ENCODE data around the gene KRTAP5-8. TPM values are rescaled to one million over a fixed set of nuclear protein-coding genes. Genes with fewer than 3 reads are reported as not detected.
A peak's percentile ranks its signal among the peaks of the same experiment; 100 is the strongest.
"Not testable (repeated sequence)": the region's sequence is repeated elsewhere in the genome, so short reads cannot be mapped to it uniquely, and the experiment has no call there.

KRTAP5-8 gene
- total RNA-seq, 4 donors from 2014 or later = 3.8 to 8.9 (median 5.3) TPM; not detected in 1

- Histone ChIP-seq H3K4me3 (no peak overlapping the region), H3K36me3 (no peaks in the 10 kb centered on the region), H3K4me1 (no peaks in the 10 kb centered on the region), H3K27ac (no peak overlapping the region), H3K9me3 (no peaks in the 10 kb centered on the region), H3K27me3 (no peaks in the 10 kb centered on the region)
- 93% methylated on average over 18 of the region's 55 CpGs for WGBS
- TF ChIP-seq, protein P1, sequence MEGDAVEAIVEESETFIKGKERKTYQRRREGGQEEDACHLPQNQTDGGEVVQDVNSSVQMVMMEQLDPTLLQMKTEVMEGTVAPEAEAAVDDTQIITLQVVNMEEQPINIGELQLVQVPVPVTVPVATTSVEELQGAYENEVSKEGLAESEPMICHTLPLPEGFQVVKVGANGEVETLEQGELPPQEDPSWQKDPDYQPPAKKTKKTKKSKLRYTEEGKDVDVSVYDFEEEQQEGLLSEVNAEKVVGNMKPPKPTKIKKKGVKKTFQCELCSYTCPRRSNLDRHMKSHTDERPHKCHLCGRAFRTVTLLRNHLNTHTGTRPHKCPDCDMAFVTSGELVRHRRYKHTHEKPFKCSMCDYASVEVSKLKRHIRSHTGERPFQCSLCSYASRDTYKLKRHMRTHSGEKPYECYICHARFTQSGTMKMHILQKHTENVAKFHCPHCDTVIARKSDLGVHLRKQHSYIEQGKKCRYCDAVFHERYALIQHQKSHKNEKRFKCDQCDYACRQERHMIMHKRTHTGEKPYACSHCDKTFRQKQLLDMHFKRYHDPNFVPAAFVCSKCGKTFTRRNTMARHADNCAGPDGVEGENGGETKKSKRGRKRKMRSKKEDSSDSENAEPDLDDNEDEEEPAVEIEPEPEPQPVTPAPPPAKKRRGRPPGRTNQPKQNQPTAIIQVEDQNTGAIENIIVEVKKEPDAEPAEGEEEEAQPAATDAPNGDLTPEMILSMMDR (IDR thresholded peaks at IDR 0.05) = no peak
- TF ChIP-seq POLR2A (IDR thresholded peaks at IDR 0.05) (no peak), POLR2AphosphoS5 (IDR thresholded peaks at IDR 0.05) (no peak), EP300 (IDR thresholded peaks at IDR 0.05) (no peak)
- DNase-seq (ENCODE audit: low spot score in 2 of 2) = peak; percentile 44 to 69
Observed at GRCh38 chr11:71518506-71519471, 19.0 kb upstream of the KRTAP5-8 start.

DNA sequence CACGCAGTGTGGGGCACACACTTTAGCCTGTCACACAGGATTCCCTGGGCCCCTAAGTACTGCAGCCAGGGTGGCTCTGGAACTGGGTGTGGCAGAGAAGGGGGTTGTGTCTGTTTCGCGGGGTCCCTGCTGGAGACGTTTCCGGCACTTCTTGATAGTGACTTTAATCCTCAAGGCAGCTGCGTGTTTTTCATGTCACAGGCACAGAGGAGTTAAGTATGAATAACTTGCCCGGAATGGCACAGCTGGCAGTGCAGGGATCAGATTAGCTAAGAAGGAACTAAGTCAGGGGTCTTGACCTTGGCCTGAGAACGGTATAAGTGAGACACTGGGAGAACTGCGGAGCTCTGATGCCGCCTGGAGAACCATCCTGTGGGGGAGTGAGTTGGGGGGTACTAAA, 18.3 kb upstream of the KRTAP5-8 start:
- Histone ChIP-seq H3K9me3 (no peaks in the 10 kb centered on the region), H3K4me1 (no peaks in the 10 kb centered on the region), H3K27me3 (no peaks in the 10 kb centered on the region), H3K4me3 (no peak overlapping the region), H3K36me3 (no peaks in the 10 kb centered on the region), H3K27ac (no peak overlapping the region)
- WGBS = 80% methylated on average over 8 of the region's 10 CpGs
- TF ChIP-seq EP300 (IDR thresholded peaks at IDR 0.05) = no peak
- no peak for TF ChIP-seq POLR2A (IDR thresholded peaks at IDR 0.05)
- no peak for TF ChIP-seq POLR2AphosphoS5 (IDR thresholded peaks at IDR 0.05)
- peak; percentile 17 to 69 for DNase-seq (ENCODE audit: low spot score in 2 of 2)

DNA sequence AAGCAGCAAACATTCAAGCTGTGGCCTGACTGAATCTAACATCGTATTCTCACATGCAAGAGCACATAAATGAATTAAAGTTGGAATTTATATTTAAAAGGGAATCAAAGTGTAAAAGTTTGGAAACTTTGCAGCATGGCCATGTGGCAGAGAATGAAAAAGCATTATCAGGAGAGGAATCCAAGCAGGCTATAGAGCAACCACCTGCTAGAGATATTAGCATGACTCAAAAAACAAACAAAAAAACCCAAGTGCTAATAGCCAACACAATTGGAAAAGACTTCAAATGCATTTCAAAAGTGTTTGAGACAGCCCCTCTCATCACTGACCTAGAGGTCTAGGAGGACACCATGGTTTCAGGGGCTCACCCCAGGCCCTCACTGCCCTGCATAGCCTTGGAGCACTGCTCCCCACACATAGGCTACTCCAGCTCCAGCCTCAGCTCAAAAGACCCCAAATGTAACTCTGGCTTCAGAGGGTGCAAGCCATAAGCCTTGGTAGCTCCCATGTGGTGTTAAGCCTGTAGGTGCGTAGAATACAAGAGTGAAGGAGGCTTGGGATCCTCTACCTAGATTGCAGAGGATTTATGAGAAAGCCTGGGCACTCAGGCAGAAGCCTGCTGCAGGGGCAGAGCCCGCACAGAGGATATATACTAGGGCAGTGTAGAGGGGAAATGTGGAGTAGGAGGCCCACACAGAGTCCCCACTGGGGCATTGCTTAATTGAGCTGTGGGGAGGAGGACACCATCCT, 12.5 kb upstream of the KRTAP5-8 start:
- Histone ChIP-seq H3K36me3 (no peaks in the 10 kb centered on the region), H3K4me3 (no peak overlapping the region), H3K27ac (no peak overlapping the region), H3K9me3 (no peaks in the 10 kb centered on the region), H3K4me1 (no peaks in the 10 kb centered on the region), H3K27me3 (no peaks in the 10 kb centered on the region)
- TF ChIP-seq, protein P1 (IDR thresholded peaks at IDR 0.05) = no peak
- TF ChIP-seq POLR2A (IDR thresholded peaks at IDR 0.05) = no peak
- TF ChIP-seq POLR2AphosphoS5 (IDR thresholded peaks at IDR 0.05) = no peak
- TF ChIP-seq EP300 (IDR thresholded peaks at IDR 0.05) = no peak
- peak in 1 of 2 donors; percentile 20 for DNase-seq (ENCODE audit: low spot score in 2 of 2)
- 58% methylated on average over 3 of the region's 3 CpGs for WGBS

DNA sequence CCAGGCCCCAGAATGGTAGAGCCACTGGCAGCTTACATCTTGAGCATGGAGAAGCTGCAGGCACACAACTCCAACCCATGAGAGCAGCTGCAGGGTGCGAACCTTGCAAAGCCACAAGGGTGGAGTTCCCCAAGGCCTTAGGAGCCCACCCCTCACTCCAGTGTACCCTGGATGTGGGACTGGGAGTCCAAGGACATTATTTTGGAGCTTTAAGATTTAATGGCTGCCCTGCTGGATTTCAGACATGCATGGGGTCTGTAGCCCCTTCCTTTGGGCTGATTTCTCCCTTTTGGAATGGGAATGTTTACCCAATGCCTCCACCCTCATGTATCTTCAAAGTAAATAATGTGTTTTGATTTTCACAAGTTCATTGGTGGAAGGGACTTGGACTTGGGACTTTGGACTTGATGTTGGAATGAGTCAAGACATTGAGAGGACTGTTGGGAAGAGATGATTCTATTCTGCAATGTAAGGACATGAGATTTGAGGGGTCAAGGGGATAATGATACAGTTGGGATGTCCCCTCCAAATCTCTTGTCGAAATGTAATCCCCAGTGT, 11.8 kb upstream of the KRTAP5-8 start:
- Histone ChIP-seq H3K27ac (no peak overlapping the region), H3K27me3 (no peaks in the 10 kb centered on the region), H3K4me3 (no peak overlapping the region), H3K4me1 (no peaks in the 10 kb centered on the region), H3K9me3 (no peaks in the 10 kb centered on the region), H3K36me3 (no peaks in the 10 kb centered on the region)
- WGBS = 85% methylated on average over 2 of the region's 2 CpGs
- no peak for TF ChIP-seq POLR2AphosphoS5 (IDR thresholded peaks at IDR 0.05)
- no peak for TF ChIP-seq POLR2A (IDR thresholded peaks at IDR 0.05)
- TF ChIP-seq, protein P1 (IDR thresholded peaks at IDR 0.05) = no peak
- TF ChIP-seq EP300 (IDR thresholded peaks at IDR 0.05) = no peak
- peak in 1 of 2 donors; percentile 45 for DNase-seq (ENCODE audit: low spot score in 2 of 2)

GRCh38 chr11:71526796-71527575, 10.8 kb upstream of the KRTAP5-8 start, which contains the start of gene KRTAP5-7:
Gene KRTAP5-7 (plus strand): TSS chr11:71527267. CDS start chr11:71527301, 34 bp downstream.
- peak in 1 of 2 donors; percentile 31 for DNase-seq (ENCODE audit: low spot score in 2 of 2)
- H3K36me3 ChIP-seq, H3K27me3 ChIP-seq, H3K9me3 ChIP-seq, H3K4me1 ChIP-seq, H3K27ac ChIP-seq, H3K4me3 ChIP-seq: not testable (repeated sequence)
- whole genome bisulfite sequencing = 72% methylated on average over 7 of the region's 10 CpGs
